GM12875 (cell line): ENCODE measurements around the gene DUSP16.

ENCODE experiments used
- H3K4me3 ChIP-seq: one replicate; pipeline ENCODE4 v1.5.1; 2011; ENCODE audit warnings: low read depth, low read length, control low read depth
- TF ChIP-seq, protein P1 (sequence below): IDR thresholded peaks from 2 replicates; pipeline ENCODE4 v1.5.1; 2011; ENCODE audit warnings: low read depth, mild to moderate bottlenecking, control low read depth, inconsistent platforms, low read length, moderate library complexity, borderline replicate concordance; ENCODE audit not compliant: insufficient read depth

The DUSP16 gene

DNA sequence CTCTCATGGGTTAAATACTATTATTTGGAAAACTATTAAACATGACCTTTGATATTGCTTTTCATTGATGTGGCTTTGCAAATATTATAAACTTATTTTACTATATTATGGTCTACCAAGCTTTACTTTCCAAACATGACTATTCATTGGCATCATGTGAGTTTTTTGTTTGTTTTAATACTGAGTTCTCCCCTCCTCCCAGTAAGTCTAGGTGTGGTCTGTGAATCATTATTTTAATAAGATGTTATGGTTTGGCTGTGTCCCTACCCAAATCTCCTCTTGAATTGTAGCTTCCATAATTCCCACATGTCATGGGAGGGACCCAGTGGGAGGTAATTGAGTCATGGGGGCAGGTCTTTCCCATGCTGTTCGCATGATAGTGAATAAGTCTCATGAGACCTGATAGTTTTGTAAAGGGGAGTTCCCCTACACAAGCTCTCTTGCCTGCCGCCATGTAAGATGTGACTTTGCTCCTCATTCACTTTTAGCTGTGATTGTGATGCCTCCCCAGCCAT, 125.8 kb downstream of the DUSP16 start:
- TF ChIP-seq, protein P1, sequence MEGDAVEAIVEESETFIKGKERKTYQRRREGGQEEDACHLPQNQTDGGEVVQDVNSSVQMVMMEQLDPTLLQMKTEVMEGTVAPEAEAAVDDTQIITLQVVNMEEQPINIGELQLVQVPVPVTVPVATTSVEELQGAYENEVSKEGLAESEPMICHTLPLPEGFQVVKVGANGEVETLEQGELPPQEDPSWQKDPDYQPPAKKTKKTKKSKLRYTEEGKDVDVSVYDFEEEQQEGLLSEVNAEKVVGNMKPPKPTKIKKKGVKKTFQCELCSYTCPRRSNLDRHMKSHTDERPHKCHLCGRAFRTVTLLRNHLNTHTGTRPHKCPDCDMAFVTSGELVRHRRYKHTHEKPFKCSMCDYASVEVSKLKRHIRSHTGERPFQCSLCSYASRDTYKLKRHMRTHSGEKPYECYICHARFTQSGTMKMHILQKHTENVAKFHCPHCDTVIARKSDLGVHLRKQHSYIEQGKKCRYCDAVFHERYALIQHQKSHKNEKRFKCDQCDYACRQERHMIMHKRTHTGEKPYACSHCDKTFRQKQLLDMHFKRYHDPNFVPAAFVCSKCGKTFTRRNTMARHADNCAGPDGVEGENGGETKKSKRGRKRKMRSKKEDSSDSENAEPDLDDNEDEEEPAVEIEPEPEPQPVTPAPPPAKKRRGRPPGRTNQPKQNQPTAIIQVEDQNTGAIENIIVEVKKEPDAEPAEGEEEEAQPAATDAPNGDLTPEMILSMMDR: no peak

DNA sequence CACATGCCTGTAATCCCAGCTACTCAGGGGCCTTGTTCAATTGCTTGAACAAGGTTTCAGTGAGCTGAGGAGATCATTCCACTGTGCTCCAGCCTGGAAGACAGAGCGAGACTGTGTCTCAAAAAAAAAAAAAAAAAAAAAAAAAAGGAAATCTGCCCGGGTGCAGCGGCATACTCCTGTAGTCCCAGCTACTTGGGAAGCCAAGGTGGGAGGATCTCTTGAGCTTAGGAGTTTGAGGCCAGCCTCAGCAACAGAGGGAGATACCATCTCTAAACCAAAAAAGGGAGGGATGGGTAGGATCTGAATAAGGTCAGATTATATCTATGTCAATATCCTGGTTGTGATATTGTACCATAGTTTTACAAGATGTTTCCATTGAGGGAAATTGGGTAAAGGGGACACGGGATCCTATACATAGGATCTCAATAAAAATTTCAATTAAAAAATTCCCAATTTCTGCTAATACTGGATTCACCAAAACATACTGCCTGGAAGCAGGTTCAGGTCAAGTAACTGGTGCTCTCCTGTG, 129.4 kb downstream of the DUSP16 start:
- H3K4me3 ChIP-seq: no peak overlapping the region
- TF ChIP-seq, protein P1: no peak

More for the DNA sequence above, 125.8 kb downstream of the DUSP16 start:
- H3K4me3 ChIP-seq: no peak overlapping the region

DNA sequence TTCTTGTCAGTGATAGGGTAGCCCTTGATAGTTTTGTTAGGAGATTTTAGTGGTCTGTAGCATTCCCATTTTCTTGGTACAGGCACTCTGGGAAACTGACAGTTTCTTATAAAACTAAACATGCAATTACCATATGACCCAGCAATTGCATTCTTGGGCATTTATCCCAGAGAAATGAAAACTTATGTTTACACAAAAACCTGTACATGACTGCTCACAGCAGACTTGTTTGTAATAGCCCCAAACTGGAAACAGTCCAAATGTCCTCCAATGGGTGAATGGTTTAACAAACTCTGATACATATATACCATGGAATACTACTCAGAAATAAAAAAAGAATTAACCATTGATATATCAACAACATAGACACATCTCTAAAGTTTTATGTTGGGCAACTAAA, 130.3 kb downstream of the DUSP16 start:
- no peak overlapping the region for H3K4me3 ChIP-seq
- TF ChIP-seq, protein P1: no peak

DNA sequence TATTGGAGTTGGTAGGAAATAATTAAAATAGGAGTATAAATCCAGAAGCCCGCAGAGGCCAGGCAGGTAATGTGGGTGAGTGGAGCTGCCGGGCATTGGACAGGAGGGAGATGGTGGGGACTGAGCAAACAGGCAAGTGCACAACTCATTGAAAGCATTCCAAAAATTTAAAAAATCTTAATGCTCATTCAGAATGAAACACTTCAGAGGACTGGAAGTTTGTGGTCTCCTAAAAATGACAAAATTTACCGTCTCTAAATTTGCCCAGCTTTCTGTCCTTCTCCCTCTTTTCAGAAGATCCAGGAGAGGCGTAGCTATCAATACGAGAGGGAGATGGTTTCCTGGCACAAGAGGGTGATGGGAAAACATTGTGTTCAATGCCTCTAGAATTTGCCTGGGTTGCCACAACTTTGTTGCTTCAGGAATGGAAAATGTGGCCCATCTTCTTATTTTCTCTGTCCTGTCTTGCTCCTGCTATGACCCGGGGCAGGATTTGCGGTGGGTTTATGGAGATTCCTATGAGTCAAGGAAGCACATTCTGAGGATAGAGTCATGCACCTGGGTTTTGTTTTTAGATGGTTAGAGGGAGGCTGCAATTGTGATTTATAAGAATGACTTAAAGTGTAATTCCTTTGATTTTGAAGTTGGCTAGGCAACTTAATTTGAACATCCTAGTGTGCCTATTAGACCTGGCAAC, 133.6 kb downstream of the DUSP16 start:
- TF ChIP-seq, protein P1: no peak
- H3K4me3 ChIP-seq: no peak overlapping the region

DNA sequence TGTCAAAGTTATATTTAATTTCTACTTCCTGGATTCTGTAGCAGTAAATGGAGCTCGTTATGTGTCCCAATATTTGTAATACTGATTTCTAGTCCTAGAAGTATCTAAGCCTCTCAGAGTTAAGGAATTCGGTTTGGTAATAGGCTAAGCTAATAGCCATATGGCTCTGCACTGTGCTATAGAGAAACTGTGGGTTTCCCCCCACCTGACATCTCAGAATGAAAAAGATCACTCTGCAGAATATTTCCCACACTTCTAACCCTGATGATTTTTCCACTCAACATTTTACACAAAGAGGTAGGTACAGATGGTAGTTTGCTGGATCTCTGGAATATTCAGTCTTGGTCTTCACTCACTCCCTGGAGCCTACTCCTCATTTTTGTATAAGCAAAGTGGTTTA, 134.6 kb downstream of the DUSP16 start:
- TF ChIP-seq, protein P1: no peak
- no peak overlapping the region for H3K4me3 ChIP-seq

DNA sequence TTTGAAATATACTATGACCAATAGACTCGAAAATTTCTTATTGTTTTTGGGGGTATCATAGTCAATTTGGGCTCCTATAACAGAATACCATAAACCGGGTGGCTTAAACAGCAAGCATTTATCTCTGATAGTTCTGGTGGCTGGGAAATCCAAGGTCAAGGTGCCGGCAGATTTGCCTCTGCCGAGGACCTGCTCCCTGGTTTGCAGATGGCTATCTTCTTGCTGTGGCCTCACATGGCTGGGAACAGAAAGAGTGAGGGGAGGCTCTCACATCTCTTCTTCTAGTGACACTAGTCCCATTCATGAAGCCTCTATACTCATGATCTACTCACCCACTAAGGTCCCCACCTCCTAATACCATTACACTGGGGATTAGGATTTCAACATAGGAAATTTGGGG, 135.1 kb downstream of the DUSP16 start:
- no peak overlapping the region for H3K4me3 ChIP-seq
- TF ChIP-seq, protein P1: no peak

DNA sequence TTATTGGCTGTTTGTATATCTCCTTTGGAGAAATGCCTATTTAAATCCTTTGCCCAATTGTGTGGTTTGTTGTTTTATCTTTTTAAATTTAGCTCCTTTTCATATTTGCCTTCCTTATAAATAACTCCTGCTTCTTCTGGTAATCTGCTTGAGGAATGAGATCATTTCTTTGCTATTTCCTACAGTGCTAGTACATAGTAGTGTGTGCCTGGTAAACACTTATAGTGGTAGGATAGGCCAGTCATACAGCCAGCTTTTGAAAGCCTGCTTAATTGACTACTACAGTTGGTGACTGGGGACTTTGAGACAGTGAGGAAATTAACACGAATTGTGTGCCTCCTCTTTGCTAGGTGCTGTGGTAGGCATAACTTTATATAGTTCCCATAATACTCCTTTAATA, 137.0 kb downstream of the DUSP16 start:
- H3K4me3 ChIP-seq: no peak overlapping the region
- TF ChIP-seq, protein P1: no peak
